CD4-positive, alpha-beta T cell (primary cell): ENCODE data around the gene MYO5A. TPM values are rescaled to one million over a fixed set of nuclear protein-coding genes. Genes with fewer than 3 reads are reported as not detected.

Experiments used
- ATAC-seq: fragments of 200-7000 bp; cut with Tn5 transposase; one replicate; pipeline ENCODE4 v1.10.0; 2022; ENCODE audit warnings: mild to moderate bottlenecking; ENCODE audit not compliant: poor library complexity
- CTCF ChIA-PET: fragments of 350-600 bp; sonication (Branson Sonifier 250); formaldehyde crosslinking; loops from one replicate; lab custom pipeline; 2021; ENCODE audit warnings: antibody characterized with exemption, inconsistent platforms; lab: Charles Lee
- POLR2A ChIA-PET: fragments of 350-600 bp; sonication (Branson Sonifier 250); formaldehyde crosslinking; loops from one replicate; lab custom pipeline; 2021; ENCODE audit warnings: antibody characterized with exemption, inconsistent platforms; lab: Charles Lee
- DNase-seq, 14 experiments: peaks; one replicate each; pipeline ENCODE4 v3.0.0-alpha.2; 2013 to 2020; ENCODE audit warnings: mixed read lengths in 2 of 14
- H3K27ac ChIP-seq, 2 donors: one replicate each; pipeline versions ENCODE4 v1.5.1 to v1.7.0; 2013; ENCODE audit warnings: low read length in 2 of 2, low read depth in 1 of 2, mild to moderate bottlenecking in 1 of 2
- H3K27me3 ChIP-seq, 2 experiments: 1 replicate in 1 of 2; 2 replicates in 1 of 2; pipeline versions ENCODE4 v1.6.1 to v1.7.0; 2013; ENCODE audit warnings: low read length in 2 of 2, control low read depth in 1 of 2, mild to moderate bottlenecking in 1 of 2, moderate library complexity in 1 of 2; ENCODE audit not compliant: insufficient read depth in 2 of 2, control insufficient read depth in 1 of 2
- H3K36me3 ChIP-seq: one replicate; pipeline ENCODE4 v1.6.1; 2013; ENCODE audit warnings: low read length, control low read depth; ENCODE audit not compliant: insufficient read depth
- H3K4me1 ChIP-seq: one replicate; pipeline ENCODE4 v1.6.1; 2013; ENCODE audit warnings: low read length, control low read depth; ENCODE audit not compliant: insufficient read depth
- H3K4me3 ChIP-seq: one replicate; pipeline ENCODE4 v1.5.1; 2013; ENCODE audit warnings: mild to moderate bottlenecking, low read length, moderate library complexity
- H3K9me3 ChIP-seq, 2 experiments: 1 replicate in 1 of 2; 2 replicates in 1 of 2; pipeline versions ENCODE4 v1.6.1 to v1.7.0; 2013; ENCODE audit warnings: low read length in 2 of 2, mild to moderate bottlenecking in 2 of 2, control low read depth in 1 of 2, moderate library complexity in 1 of 2; ENCODE audit not compliant: control insufficient read depth in 1 of 2, insufficient read depth in 1 of 2
- H3K27ac Mint-ChIP-seq: one replicate; pipeline ENCODE4 v1.8.0; 2020; ENCODE audit warnings: mixed read lengths
- H3K27me3 Mint-ChIP-seq: one replicate; pipeline ENCODE4 v1.8.0; 2021; ENCODE audit warnings: mixed read lengths
- H3K36me3 Mint-ChIP-seq: one replicate; pipeline ENCODE4 v1.8.0; 2021; ENCODE audit warnings: low read depth, mixed read lengths
- H3K4me1 Mint-ChIP-seq: one replicate; pipeline ENCODE4 v1.8.0; 2021; ENCODE audit warnings: low read depth, mixed read lengths
- H3K4me3 Mint-ChIP-seq: one replicate; pipeline ENCODE4 v1.8.0; 2020; ENCODE audit warnings: mild to moderate bottlenecking, mixed read lengths
- H3K9me3 Mint-ChIP-seq: one replicate; pipeline ENCODE4 v1.8.0; 2020; ENCODE audit warnings: mixed read lengths
- intact Hi-C, 2 experiments: fragments of 100-400 bp; cut with DNase I in 1 of 2; cut with micrococcal nuclease in 1 of 2; formaldehyde crosslinking; loops; one replicate each; pipeline versions ENCODE4 v1.15.1 to v1.9.0; 2023 to 2025; cut with DNase I, micrococcal nuclease
- total RNA-seq, 174 experiments: library from RNA in 2 of 174; stranded (reverse) in 2 of 174; gene quantifications; one replicate each; pipeline ENCODE4 v1.2.3 and lab custom pipeline; 2021 to 2026
- TF ChIP-seq, protein P1 (sequence below): fragments of 200-600 bp; IDR thresholded peaks from one replicate; pipeline ENCODE4 v1.8.0; 2022; ENCODE audit warnings: antibody characterized with exemption, mild to moderate bottlenecking

Gene MYO5A
- total RNA-seq, 2 experiments from 2014 or later: 25.5 TPM

DNA sequence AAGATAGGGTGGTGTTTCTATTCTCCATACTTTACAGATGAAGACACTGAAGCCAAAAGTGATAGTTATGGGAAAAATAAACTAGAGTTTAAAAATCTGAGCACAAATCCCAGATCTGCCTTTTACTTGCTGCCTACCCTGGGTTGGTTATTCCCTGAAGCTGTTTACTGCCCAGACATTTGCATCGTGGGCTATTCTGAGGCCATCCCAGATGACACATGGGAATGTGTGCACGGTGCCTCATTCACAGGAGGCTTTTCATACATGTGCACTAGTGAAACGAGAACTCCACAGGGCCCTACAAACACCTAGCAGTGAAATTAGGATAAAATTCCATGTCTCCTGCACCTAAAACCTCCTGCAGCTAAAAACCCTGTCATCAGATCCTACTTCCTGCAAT, 250.5 kb downstream of the MYO5A start:
- H3K36me3 ChIP-seq: no peaks in the 10 kb centered on the region
- Mint-ChIP-seq H3K4me1 (no peaks in the 10 kb centered on the region), H3K27ac (no peak overlapping the region), H3K4me3 (no peak overlapping the region), H3K9me3 (no peaks in the 10 kb centered on the region), H3K36me3 (no peaks in the 10 kb centered on the region), H3K27me3 (no peaks in the 10 kb centered on the region)
- no peak overlapping the region for H3K4me3 ChIP-seq
- ChIA-PET CTCF (no interaction called here), POLR2A (no interaction called here)
- H3K27ac ChIP-seq: no peak overlapping the region
- H3K27me3 ChIP-seq: peaks cover 0 to 6% of the 10 kb centered on the region in 2 experiments
- no peak for DNase-seq
- intact Hi-C loops: no loop called here
- H3K4me1 ChIP-seq: no peaks in the 10 kb centered on the region
- ATAC-seq: no peak
- TF ChIP-seq, protein P1, sequence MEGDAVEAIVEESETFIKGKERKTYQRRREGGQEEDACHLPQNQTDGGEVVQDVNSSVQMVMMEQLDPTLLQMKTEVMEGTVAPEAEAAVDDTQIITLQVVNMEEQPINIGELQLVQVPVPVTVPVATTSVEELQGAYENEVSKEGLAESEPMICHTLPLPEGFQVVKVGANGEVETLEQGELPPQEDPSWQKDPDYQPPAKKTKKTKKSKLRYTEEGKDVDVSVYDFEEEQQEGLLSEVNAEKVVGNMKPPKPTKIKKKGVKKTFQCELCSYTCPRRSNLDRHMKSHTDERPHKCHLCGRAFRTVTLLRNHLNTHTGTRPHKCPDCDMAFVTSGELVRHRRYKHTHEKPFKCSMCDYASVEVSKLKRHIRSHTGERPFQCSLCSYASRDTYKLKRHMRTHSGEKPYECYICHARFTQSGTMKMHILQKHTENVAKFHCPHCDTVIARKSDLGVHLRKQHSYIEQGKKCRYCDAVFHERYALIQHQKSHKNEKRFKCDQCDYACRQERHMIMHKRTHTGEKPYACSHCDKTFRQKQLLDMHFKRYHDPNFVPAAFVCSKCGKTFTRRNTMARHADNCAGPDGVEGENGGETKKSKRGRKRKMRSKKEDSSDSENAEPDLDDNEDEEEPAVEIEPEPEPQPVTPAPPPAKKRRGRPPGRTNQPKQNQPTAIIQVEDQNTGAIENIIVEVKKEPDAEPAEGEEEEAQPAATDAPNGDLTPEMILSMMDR: no peak
- H3K9me3 ChIP-seq: no peaks in the 10 kb centered on the region

DNA sequence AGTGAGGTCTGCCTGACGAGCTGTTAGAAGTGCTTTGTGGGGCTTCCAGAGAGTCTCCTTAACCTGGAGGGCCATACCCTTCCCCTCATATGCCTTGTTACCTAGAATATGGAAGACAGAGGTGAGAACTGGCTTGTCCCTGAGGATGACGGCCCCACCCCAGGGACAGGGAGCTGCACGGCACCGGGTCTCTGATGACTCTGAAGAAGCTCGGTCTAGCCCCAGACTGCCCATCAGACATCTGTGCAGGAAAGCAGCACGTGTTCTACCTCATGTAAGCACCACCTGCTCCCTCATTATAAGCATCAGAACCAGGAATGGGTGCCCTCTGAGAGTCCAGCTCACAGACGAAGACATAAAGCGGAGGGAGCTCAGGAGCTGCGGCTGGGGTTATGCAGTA, 251.1 kb downstream of the MYO5A start:
- peaks cover 0 to 6% of the 10 kb centered on the region in 2 experiments for H3K27me3 ChIP-seq
- no peaks in the 10 kb centered on the region for H3K4me1 Mint-ChIP-seq
- no peaks in the 10 kb centered on the region for H3K36me3 Mint-ChIP-seq
- TF ChIP-seq, protein P1: no peak
- no peak overlapping the region for H3K4me3 Mint-ChIP-seq
- no peak overlapping the region for H3K4me3 ChIP-seq
- no peaks in the 10 kb centered on the region for H3K27me3 Mint-ChIP-seq
- ATAC-seq: no peak
- H3K27ac Mint-ChIP-seq: no peak overlapping the region
- no peak overlapping the region for H3K27ac ChIP-seq
- H3K9me3 ChIP-seq: no peaks in the 10 kb centered on the region
- POLR2A ChIA-PET: no interaction called here
- intact Hi-C loops: no loop called here
- CTCF ChIA-PET: no interaction called here
- no peaks in the 10 kb centered on the region for H3K36me3 ChIP-seq
- H3K9me3 Mint-ChIP-seq: no peaks in the 10 kb centered on the region
- no peaks in the 10 kb centered on the region for H3K4me1 ChIP-seq
- DNase-seq: no peak

DNA sequence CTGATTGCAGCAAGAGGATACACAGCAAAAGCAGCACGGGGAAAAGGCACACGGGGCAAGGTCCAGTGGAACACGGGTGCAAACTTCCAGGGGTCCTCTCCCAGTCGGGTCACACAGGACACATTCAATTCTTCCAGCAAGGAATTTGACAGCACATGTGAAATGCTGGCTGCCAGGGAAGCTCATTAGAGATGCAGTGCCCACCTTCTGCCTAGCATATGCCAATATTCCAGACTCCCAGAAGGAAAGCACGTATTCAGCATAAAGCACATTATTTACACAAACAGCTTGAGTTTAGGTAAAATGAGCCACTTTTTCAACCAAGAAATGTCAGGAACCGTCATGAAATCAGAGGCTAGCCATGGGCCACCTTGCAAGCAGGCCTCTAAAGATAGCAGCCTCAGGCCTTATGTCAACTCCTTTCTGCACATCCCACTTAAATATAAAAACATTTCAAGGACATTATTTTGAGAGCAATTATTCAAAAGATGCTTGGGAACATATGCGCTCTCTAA, 252.4 kb downstream of the MYO5A start:
- no peaks in the 10 kb centered on the region for H3K4me1 Mint-ChIP-seq
- ATAC-seq: no peak
- no peak for DNase-seq
- Histone ChIP-seq H3K9me3 (no peaks in the 10 kb centered on the region), H3K27ac (no peak overlapping the region), H3K4me1 (no peaks in the 10 kb centered on the region), H3K27me3 (peaks cover 0 to 6% of the 10 kb centered on the region in 2 experiments), H3K4me3 (no peak overlapping the region), H3K36me3 (no peaks in the 10 kb centered on the region)
- H3K27me3 Mint-ChIP-seq: no peaks in the 10 kb centered on the region
- ChIA-PET POLR2A (no interaction called here), CTCF (no interaction called here)
- H3K9me3 Mint-ChIP-seq: no peaks in the 10 kb centered on the region
- H3K36me3 Mint-ChIP-seq: no peaks in the 10 kb centered on the region
- H3K27ac Mint-ChIP-seq: no peak overlapping the region
- H3K4me3 Mint-ChIP-seq: no peak overlapping the region
- TF ChIP-seq, protein P1: no peak
- intact Hi-C loops: no loop called here
